SK-N-SH (cell line): ENCODE measurements around the gene HDGFL3. TPM values are rescaled to one million over a fixed set of nuclear protein-coding genes. Genes with fewer than 3 reads are reported as not detected.

ENCODE experiments used
- CTCF ChIA-PET: fragments of 300-600, 350-600 bp; formaldehyde crosslinking; extraction: SDS; loops from one replicate; lab custom pipeline; 2021; lab: Yijun Ruan, JAX
- POLR2A ChIA-PET: fragments of 350-600 bp; sonication (Branson Sonifier 250); formaldehyde crosslinking; extraction: SDS; loops from one replicate; lab custom pipeline; 2020; ENCODE audit warnings: antibody characterized with exemption, inconsistent platforms; lab: Yijun Ruan, JAX
- DNase-seq: peaks from one replicate; pipeline ENCODE4 v3.0.0; 2012
- H2AFZ ChIP-seq: fragments of 200-600 bp; sonication (generic); 2 replicates; pipeline ENCODE4 v1.8.1; 2016; ENCODE audit warnings: antibody characterized with exemption, mild to moderate bottlenecking, low read depth
- H3F3A ChIP-seq: fragments of 200-600 bp; sonication (generic); replicated peaks from 2 replicates; pipeline ENCODE3; 2016; ENCODE audit warnings: antibody characterized with exemption, mild to moderate bottlenecking; ENCODE audit not compliant: insufficient read depth
- H3K27ac ChIP-seq, 2 experiments: fragments of 200-500 bp in 1 of 2; fragments of 200-600 bp in 1 of 2; sonication (Bioruptor generic) in 1 of 2; sonication (generic), shearing (Covaris generic) in 1 of 2; 2 replicates each; pipeline versions ENCODE4 v1.5.1 to v1.6.1; 2014 to 2016; ENCODE audit warnings: low read depth in 2 of 2, inconsistent platforms in 1 of 2, low read length in 1 of 2, mild to moderate bottlenecking in 1 of 2, mixed read lengths in 1 of 2
- H3K27me3 ChIP-seq: fragments of 200-600 bp; sonication (generic), shearing (Covaris generic); 2 replicates; pipeline ENCODE4 v1.6.1; 2016; ENCODE audit warnings: mixed run types; ENCODE audit not compliant: insufficient read depth
- H3K36me3 ChIP-seq, 2 experiments: fragments of 200-500 bp in 1 of 2; fragments of 200-600 bp in 1 of 2; sonication (Bioruptor generic) in 1 of 2; sonication (generic) in 1 of 2; replicated peaks in 1 of 2; 2 replicates each; pipeline versions ENCODE3 to v1.5.1; 2014 to 2016; ENCODE audit warnings: low read length in 1 of 2, mild to moderate bottlenecking in 1 of 2; ENCODE audit not compliant: insufficient read depth in 2 of 2, control insufficient read depth in 1 of 2
- H3K4me1 ChIP-seq, 2 experiments: fragments of 200-500 bp in 1 of 2; fragments of 200-600 bp in 1 of 2; sonication (Bioruptor generic) in 1 of 2; sonication (generic), shearing (Covaris generic) in 1 of 2; 2 replicates each; pipeline versions ENCODE4 v1.5.1 to v1.6.1; 2014 to 2016; ENCODE audit warnings: low read depth in 1 of 2, low read length in 1 of 2, mixed run types in 1 of 2; ENCODE audit not compliant: insufficient read depth in 2 of 2, control insufficient read depth in 1 of 2
- H3K4me2 ChIP-seq: fragments of 200-600 bp; sonication (generic), shearing (Covaris generic); 2 replicates; pipeline ENCODE4 v1.6.1; 2017; ENCODE audit warnings: mixed run types
- H3K4me3 ChIP-seq, 2 experiments: fragments of 200-500 bp in 1 of 2; fragments of 200-600 bp in 1 of 2; sonication (Bioruptor generic) in 1 of 2; sonication (generic), shearing (Covaris generic) in 1 of 2; 2 replicates each; pipeline versions ENCODE4 v1.5.1 to v1.8.1; 2014 to 2016; ENCODE audit warnings: low read depth in 2 of 2, inconsistent platforms in 1 of 2, low read length in 1 of 2, mild to moderate bottlenecking in 1 of 2, mixed read lengths in 1 of 2, moderate library complexity in 1 of 2
- H3K79me2 ChIP-seq: fragments of 200-600 bp; sonication (generic); 2 replicates; pipeline ENCODE4 v1.8.1; 2017; ENCODE audit warnings: mild to moderate bottlenecking; ENCODE audit not compliant: insufficient read depth
- H3K9ac ChIP-seq: fragments of 200-600 bp; sonication (generic); 2 replicates; pipeline ENCODE4 v1.6.1; 2017; ENCODE audit warnings: mixed run types
- H3K9me2 ChIP-seq: fragments of 200-600 bp; sonication (generic); 2 replicates; pipeline ENCODE4 v1.6.1; 2017; ENCODE audit warnings: mixed run types
- H3K9me3 ChIP-seq: fragments of 200-600 bp; sonication (generic); 2 replicates; pipeline ENCODE4 v1.6.1; 2017; ENCODE audit warnings: mixed run types, mild to moderate bottlenecking, moderate library complexity
- H4K20me1 ChIP-seq: fragments of 200-600 bp; sonication (generic); 2 replicates; pipeline ENCODE4 v1.6.1; 2017; ENCODE audit warnings: mild to moderate bottlenecking, mixed run types; ENCODE audit not compliant: insufficient read depth
- CHD2 ChIP-seq: fragments of 150-350 bp; IDR thresholded peaks from 2 replicates; pipeline ENCODE4 v1.6.1; 2018; ENCODE audit warnings: low read length; ENCODE audit not compliant: partially characterized antibody
- EP300 ChIP-seq, 2 experiments: IDR thresholded peaks; 2 replicates each; pipeline versions ENCODE4 v1.4.0 to v1.6.1; 2012; ENCODE audit warnings: borderline replicate concordance in 1 of 2, low read depth in 1 of 2, low read length in 1 of 2
- GATA2 ChIP-seq: sonication (generic); formaldehyde crosslinking; IDR thresholded peaks from 2 replicates; pipeline ENCODE4 v1.5.0; 2020; ENCODE audit warnings: mild to moderate bottlenecking, missing genetic modification reagents
- IRF3 ChIP-seq: fragments of 150-350 bp; IDR thresholded peaks from 2 replicates; pipeline ENCODE4 v1.6.1; 2016; ENCODE audit warnings: mild to moderate bottlenecking, low read depth, low read length
- MXI1 ChIP-seq: IDR thresholded peaks from 2 replicates; pipeline ENCODE4 v1.6.1; 2012; ENCODE audit warnings: mild to moderate bottlenecking, low read depth, low read length, improper control_type of control experiment
- NFIC ChIP-seq: IDR thresholded peaks from 2 replicates; pipeline ENCODE4 v1.4.0; 2012; ENCODE audit warnings: borderline replicate concordance
- PBX3 ChIP-seq: IDR thresholded peaks from 2 replicates; pipeline ENCODE4; 2012
- RAD21 ChIP-seq: IDR thresholded peaks from 2 replicates; pipeline ENCODE4 v1.6.1; 2012; ENCODE audit warnings: mild to moderate bottlenecking, low read length
- RCOR1 ChIP-seq: fragments of 150-350 bp; IDR thresholded peaks from 2 replicates; pipeline ENCODE4 v1.6.1; 2017; ENCODE audit warnings: antibody characterized with exemption, low read length
- REST ChIP-seq: IDR thresholded peaks from 2 replicates; pipeline ENCODE4 v1.6.1; 2012; ENCODE audit warnings: mild to moderate bottlenecking, low read depth, low read length, moderate library complexity
- RFX5 ChIP-seq: IDR thresholded peaks from 2 replicates; pipeline ENCODE4 v1.6.1; 2012; ENCODE audit warnings: mild to moderate bottlenecking, improper control_type of control experiment, low read length
- RXRA ChIP-seq: IDR thresholded peaks from 2 replicates; pipeline ENCODE4 v1.4.0; 2012; ENCODE audit warnings: low read depth, mild to moderate bottlenecking, borderline replicate concordance
- SIN3A ChIP-seq: IDR thresholded peaks from 2 replicates; pipeline ENCODE4 v1.6.1; 2012; ENCODE audit warnings: low read depth, mild to moderate bottlenecking, low read length, moderate library complexity, borderline replicate concordance
- TCF12 ChIP-seq: IDR thresholded peaks from 2 replicates; pipeline ENCODE4 v1.4.0; 2012
- TEAD4 ChIP-seq: IDR thresholded peaks from 2 replicates; pipeline ENCODE4 v1.4.0; 2012; ENCODE audit warnings: mild to moderate bottlenecking, borderline replicate concordance; ENCODE audit not compliant: insufficient read depth
- USF1 ChIP-seq: IDR thresholded peaks from 2 replicates; pipeline ENCODE4 v1.4.0; 2012; ENCODE audit warnings: low read depth, borderline replicate concordance
- YY1 ChIP-seq: IDR thresholded peaks from 2 replicates; pipeline ENCODE4 v1.4.0; 2012; ENCODE audit warnings: low read depth, mild to moderate bottlenecking
- WGBS: methylation state at CpG from one replicate; pipeline ENCODE4 v1.1.6; 2017; ENCODE audit warnings: low lambda C conversion rate; 5-methylcytosine and 5-hydroxymethylcytosine counted together
- polyA plus RNA-seq, 3 experiments: library from polyadenylated mRNA; depleted of rRNA; stranded (reverse); fragments of >200 nt; gene quantifications; 2 replicates each; pipeline ENCODE4 v1.2.3, GENCODE V29; 2012

The HDGFL3 gene
- polyA plus RNA-seq, 1 of the 3 experiments (the other 2 are of a cell fraction) = 8.0 TPM

- Histone ChIP-seq H3K9ac (no peak overlapping the region), H3K27ac (peak overlapping the region in 1 of 2 experiments; percentile 74; a peak in 2 of 4 replicates), H3K9me2 (no peaks in the 10 kb centered on the region), H4K20me1 (peaks cover under 1% of the 10 kb centered on the region; the same call in 1 of the 2 replicates), H3K36me3 (no peaks in the 10 kb centered on the region), H2AFZ (no peak overlapping the region), H3K4me2 (peak overlapping the region; percentile 8; the same call in 1 of the 2 replicates), H3K27me3 (no peaks in the 10 kb centered on the region), H3F3A (peaks cover 20% of the 10 kb centered on the region), H3K9me3 (no peaks in the 10 kb centered on the region), H3K79me2 (peaks cover 14% of the 10 kb centered on the region; the same call in 1 of the 2 replicates), H3K4me3 (no peak overlapping the region), H3K4me1 (peaks cover 0 to 20% of the 10 kb centered on the region in 2 experiments; a peak in 2 of 4 replicates)
- WGBS = 24% methylated on average over 3 of the region's 3 CpGs
- CTCF ChIA-PET = interaction anchor here (0.7 to 6.1 kb wide), 4 partner anchors 21 to 200 kb away, joined by 3 to 24 read pairs (median 8); partner anchors contain the start of gene C15orf40
- POLR2A ChIA-PET = no interaction called here
- DNase-seq = peak; percentile 83
- TF ChIP-seq EP300 (IDR thresholded peaks at IDR 0.05; ENCODE audit: borderline replicate concordance in 1 of 2, low read depth in 1 of 2, low read length in 1 of 2) (peak in 1 of 2 experiments; percentile 58; a peak in 2 of 4 replicates), GATA2 (CRISPR knock-in tag) (peak; percentile 76), NFIC (peak; percentile 72), USF1 (no peak), CHD2 (peak; percentile 81), SIN3A (0 out of 2 replicates have a peak, but pooled peaks have one; percentile 30), TCF12 (peak; percentile 60), RCOR1 (peak; percentile 88), MXI1 (peak; percentile 95), RXRA (no peak), IRF3 (no peak), RAD21 (0 out of 2 replicates have a peak, but pooled peaks have one; percentile 12), PBX3 (peak; percentile 81)
Observed at GRCh38 chr15:83210619-83211018, 3.0 kb upstream of the HDGFL3 start.

- POLR2A ChIA-PET = no interaction called here
Observed at GRCh38 chr15:83209333-83209732, 1.7 kb upstream of the HDGFL3 start.

More at GRCh38 chr15:83209333-83209732, 1.7 kb upstream of the HDGFL3 start:
- Histone ChIP-seq H3K9me2 (no peaks in the 10 kb centered on the region), H2AFZ (no peak overlapping the region), H3K27ac (no peak overlapping the region), H3K79me2 (peaks cover 26% of the 10 kb centered on the region), H3K4me2 (no peak overlapping the region), H3K4me1 (peaks cover 0 to 30% of the 10 kb centered on the region in 2 experiments; a peak in 2 of 4 replicates), H3K4me3 (no peak overlapping the region), H3K9me3 (no peaks in the 10 kb centered on the region), H3K36me3 (no peaks in the 10 kb centered on the region), H4K20me1 (peaks cover 12% of the 10 kb centered on the region), H3F3A (peaks cover 31% of the 10 kb centered on the region), H3K27me3 (no peaks in the 10 kb centered on the region), H3K9ac (no peak overlapping the region)
- TF ChIP-seq TEAD4 (no peak), NFIC (no peak), EP300 (IDR thresholded peaks at IDR 0.05; ENCODE audit: borderline replicate concordance in 1 of 2, low read depth in 1 of 2, low read length in 1 of 2) (no peak), TCF12 (no peak), USF1 (no peak), RFX5 (no peak), YY1 (no peak), REST (no peak), RCOR1 (no peak)
- 96% methylated on average over 5 of the region's 5 CpGs for WGBS
- CTCF ChIA-PET = interaction anchor here (1.0 to 6.1 kb wide), 3 partner anchors 20 to 198 kb away, joined by 3 to 24 read pairs (median 10); partner anchors contain the start of gene C15orf40
- DNase-seq = no peak
